ENCODE measurements around the gene TMEFF2.

The TMEFF2 gene

GRCh38 chr2:192060161-192060560, 134.6 kb downstream of the TMEFF2 start:
- DNase-seq: no peak

- DNase-seq: no peak
Measured at GRCh38 chr2:192059266-192059665, 135.5 kb downstream of the TMEFF2 start.

- no peak for DNase-seq
Measured at GRCh38 chr2:192053921-192054320, 140.8 kb downstream of the TMEFF2 start.

GRCh38 chr2:192051533-192051932, 143.2 kb downstream of the TMEFF2 start:
- DNase-seq: peak; percentile 42

GRCh38 chr2:192049362-192049761, 145.4 kb downstream of the TMEFF2 start:
- DNase-seq: no peak

GRCh38 chr2:192047315-192048107, 147.2 kb downstream of the TMEFF2 start:
- DNase-seq: no peak

- no peak for DNase-seq
Measured at GRCh38 chr2:192044496-192044895, 150.2 kb downstream of the TMEFF2 start.

GRCh38 chr2:192043216-192043870, 151.4 kb downstream of the TMEFF2 start:
- DNase-seq: no peak

GRCh38 chr2:192042126-192042525, 152.6 kb downstream of the TMEFF2 start:
- DNase-seq: no peak

GRCh38 chr2:192038110-192038509, 156.6 kb downstream of the TMEFF2 start:
- DNase-seq: no peak

GRCh38 chr2:192035731-192036442, 158.8 kb downstream of the TMEFF2 start:
- no peak for DNase-seq

- DNase-seq: no peak
Measured at GRCh38 chr2:192030856-192031255, 163.9 kb downstream of the TMEFF2 start.

GRCh38 chr2:192030289-192030688, 164.4 kb downstream of the TMEFF2 start:
- no peak for DNase-seq

- DNase-seq: no peak
Measured at GRCh38 chr2:192029089-192029488, 165.6 kb downstream of the TMEFF2 start.

GRCh38 chr2:192026825-192027120, 168.0 kb downstream of the TMEFF2 start:
- DNase-seq: no peak

- DNase-seq: no peak
Measured at GRCh38 chr2:192026059-192026824, 168.5 kb downstream of the TMEFF2 start.

- DNase-seq: no peak
Measured at GRCh38 chr2:192025637-192026036, 169.1 kb downstream of the TMEFF2 start.

- no peak for DNase-seq
Measured at GRCh38 chr2:192023006-192023405, 171.7 kb downstream of the TMEFF2 start.

GRCh38 chr2:192017844-192018243, 176.9 kb downstream of the TMEFF2 start:
- no peak for DNase-seq

GRCh38 chr2:192016265-192016664, 178.5 kb downstream of the TMEFF2 start:
- DNase-seq: no peak

- no peak for DNase-seq
Measured at GRCh38 chr2:192013211-192013610, 181.5 kb downstream of the TMEFF2 start.

- DNase-seq: no peak
Measured at GRCh38 chr2:192011196-192011595, 183.5 kb downstream of the TMEFF2 start.

GRCh38 chr2:192010073-192010472, 184.7 kb downstream of the TMEFF2 start:
- no peak for DNase-seq

All from NCI-H446 treated with DMSO at 0.1 percent for 48 hours (cell line).